ENCODE results near the gene TNFRSF19.

Gene TNFRSF19

GRCh38 chr13:23549724-23550123 is 20.5 kb upstream of the TNFRSF19 start:
- TF ChIP-seq CTCF (IDR thresholded peaks at IDR 0.05; ENCODE audit: insufficient read depth, low read depth, low read length, missing control alignments): no peak
- DNase-seq (ENCODE audit: low read depth): no peak
- H3K4me3 ChIP-seq (ENCODE audit: low read length): no peak overlapping the region

- no peak for TF ChIP-seq CTCF (IDR thresholded peaks at IDR 0.05; ENCODE audit: insufficient read depth, low read depth, low read length, missing control alignments)
Measured at GRCh38 chr13:23550163-23550562, 20.0 kb upstream of the TNFRSF19 start.

GRCh38 chr13:23551213-23552008 is 18.8 kb upstream of the TNFRSF19 start:
- TF ChIP-seq CTCF (IDR thresholded peaks at IDR 0.05; ENCODE audit: insufficient read depth, low read depth, low read length, missing control alignments): no peak
- DNase-seq (ENCODE audit: low read depth): peak; percentile 34
- no peak overlapping the region for H3K4me3 ChIP-seq (ENCODE audit: low read length)

More at GRCh38 chr13:23550163-23550562, 20.0 kb upstream of the TNFRSF19 start:
- no peak overlapping the region for H3K4me3 ChIP-seq (ENCODE audit: low read length)
- no peak for DNase-seq (ENCODE audit: low read depth)

GRCh38 chr13:23552171-23552570 is 18.0 kb upstream of the TNFRSF19 start:
- DNase-seq (ENCODE audit: low read depth): no peak
- no peak for TF ChIP-seq CTCF (IDR thresholded peaks at IDR 0.05; ENCODE audit: insufficient read depth, low read depth, low read length, missing control alignments)
- H3K4me3 ChIP-seq (ENCODE audit: low read length): no peak overlapping the region

- TF ChIP-seq CTCF (IDR thresholded peaks at IDR 0.05; ENCODE audit: insufficient read depth, low read depth, low read length, missing control alignments): no peak
- H3K4me3 ChIP-seq (ENCODE audit: low read length): no peak overlapping the region
- DNase-seq (ENCODE audit: low read depth): no peak
Measured at GRCh38 chr13:23552661-23553060, 17.6 kb upstream of the TNFRSF19 start.

- no peak for TF ChIP-seq CTCF (IDR thresholded peaks at IDR 0.05; ENCODE audit: insufficient read depth, low read depth, low read length, missing control alignments)
- no peak overlapping the region for H3K4me3 ChIP-seq (ENCODE audit: low read length)
- DNase-seq (ENCODE audit: low read depth): peak; percentile 91
Measured at GRCh38 chr13:23554000-23554399, 16.2 kb upstream of the TNFRSF19 start.

- no peak overlapping the region for H3K4me3 ChIP-seq (ENCODE audit: low read length)
- TF ChIP-seq CTCF (IDR thresholded peaks at IDR 0.05; ENCODE audit: insufficient read depth, low read depth, low read length, missing control alignments): no peak
- no peak for DNase-seq (ENCODE audit: low read depth)
Measured at GRCh38 chr13:23557043-23557442, 13.2 kb upstream of the TNFRSF19 start.
